Measurements from ENCODE around the gene S100A11. TPM values are rescaled to one million over a fixed set of nuclear protein-coding genes. Genes with fewer than 3 reads are reported as not detected.

Gene S100A11
- polyA plus RNA-seq, 1 of the 3 experiments (the other 2 are of a cell fraction), result 736 TPM

DNA sequence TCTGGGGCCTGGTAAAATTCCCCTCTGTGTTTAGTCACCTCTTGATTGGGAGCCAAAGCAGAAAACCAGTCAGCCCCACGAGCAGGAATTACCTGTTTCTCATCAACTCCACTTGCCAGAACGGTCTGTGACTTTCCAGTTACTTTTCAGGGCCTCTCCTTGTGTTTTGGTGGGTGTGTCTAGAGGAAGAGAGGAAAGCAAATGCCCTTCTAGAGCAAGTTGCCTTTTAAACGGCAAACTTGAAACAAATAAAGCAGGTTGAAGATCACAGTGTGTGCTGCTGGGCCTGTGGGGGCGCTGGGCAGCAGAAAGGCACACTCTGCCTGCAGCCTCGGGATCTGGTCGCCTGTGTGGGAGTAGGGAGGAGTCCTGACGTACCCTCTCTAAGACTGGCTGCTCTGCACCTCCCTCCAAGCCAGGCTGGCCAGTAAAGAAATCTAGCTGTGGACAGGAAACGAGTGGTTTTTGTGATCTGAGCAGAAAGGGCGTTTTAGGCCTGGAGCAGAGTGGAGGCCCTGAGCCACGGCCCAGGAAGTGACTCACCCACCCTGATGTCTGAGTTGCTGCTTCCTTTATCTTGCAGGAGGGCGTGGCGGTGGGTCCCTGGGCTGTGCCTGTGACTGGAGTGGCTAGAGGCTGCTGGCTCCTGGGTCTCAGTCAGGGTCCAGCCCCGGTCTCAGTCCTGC lies 11.1 kb upstream of the S100A11 start:
- peak; percentile 78 for DNase-seq
- CTCF ChIA-PET, result interaction anchor here (0.9 to 3.0 kb wide), 4 partner anchors 13 to 410 kb away, joined by 3 to 12 read pairs (median 3); no protein-coding TSS in a partner anchor

More for the DNA sequence above, 11.1 kb upstream of the S100A11 start:
- peak overlapping the region; percentile 27 to 55 for H3K4me3 ChIP-seq (ENCODE audit: low read depth in 2 of 2, low read length in 1 of 2)
- H3K27me3 ChIP-seq (ENCODE audit: insufficient read depth), result peaks cover 5% of the 10 kb centered on the region; the same call in 1 of the 2 replicates
- H3K27ac ChIP-seq (ENCODE audit: low read depth in 2 of 2, low read length in 1 of 2), result peak overlapping the region; percentile 90 to 97
- TF ChIP-seq MAX (IDR thresholded peaks at IDR 0.05; ENCODE audit: low read depth) (peak; percentile 73), CTCF (IDR thresholded peaks at IDR 0.05) (peak; percentile 67), POLR2AphosphoS5 (IDR thresholded peaks at IDR 0.05; ENCODE audit: low read depth, low read length) (peak; percentile 83), MEF2A (IDR thresholded peaks at IDR 0.05; ENCODE audit: borderline replicate concordance, low read depth) (no peak), NRF1 (IDR thresholded peaks at IDR 0.05; ENCODE audit: low read depth, low read length) (peak; percentile 9; the same call in 1 of the 2 replicates), TAF1 (IDR thresholded peaks at IDR 0.05; ENCODE audit: borderline replicate concordance, low read depth, low read length) (0 out of 2 replicates have a peak, but pooled peaks have one; percentile 43), GATA2 (CRISPR knock-in tag; IDR thresholded peaks at IDR 0.05) (0 out of 2 replicates have a peak, but pooled peaks have one; percentile 50), RFX5 (IDR thresholded peaks at IDR 0.05; ENCODE audit: low read length) (peak; percentile 72), FOSL2 (IDR thresholded peaks at IDR 0.05; ENCODE audit: borderline replicate concordance, low read depth) (peak; percentile 84; the same call in 1 of the 2 replicates), GABPA (IDR thresholded peaks at IDR 0.05; ENCODE audit: low read depth) (peak; percentile 62), SIN3A (IDR thresholded peaks at IDR 0.05; ENCODE audit: borderline replicate concordance, low read depth, low read length) (0 out of 2 replicates have a peak, but pooled peaks have one; percentile 29), RAD21 (IDR thresholded peaks at IDR 0.05; ENCODE audit: low read length) (no peak), ZBTB33 (IDR thresholded peaks at IDR 0.05; ENCODE audit: borderline replicate concordance, low read depth) (no peak; the same call in 1 of the 2 replicates), EP300 (IDR thresholded peaks at IDR 0.05; ENCODE audit: borderline replicate concordance in 1 of 2, low read depth in 1 of 2, low read length in 1 of 2) (peak; percentile 15 to 53; a peak in 2 of 4 replicates), FOXM1 (IDR thresholded peaks at IDR 0.05; ENCODE audit: low read depth) (no peak), ELF1 (IDR thresholded peaks at IDR 0.05) (peak; percentile 63), JUND (IDR thresholded peaks at IDR 0.05) (peak; percentile 89), FOXJ3 (CRISPR knock-in tag; IDR thresholded peaks at IDR 0.05) (no peak), MXI1 (IDR thresholded peaks at IDR 0.05; ENCODE audit: low read depth, low read length) (no peak), RXRA (IDR thresholded peaks at IDR 0.05; ENCODE audit: borderline replicate concordance, low read depth) (no peak), NFIC (IDR thresholded peaks at IDR 0.05; ENCODE audit: borderline replicate concordance) (peak; percentile 75), TCF12 (IDR thresholded peaks at IDR 0.05) (peak; percentile 76), EZH2phosphoT487 (IDR thresholded peaks at IDR 0.05; ENCODE audit: borderline replicate concordance, low read depth) (no peak)
- TF ChIP-seq, protein P1, sequence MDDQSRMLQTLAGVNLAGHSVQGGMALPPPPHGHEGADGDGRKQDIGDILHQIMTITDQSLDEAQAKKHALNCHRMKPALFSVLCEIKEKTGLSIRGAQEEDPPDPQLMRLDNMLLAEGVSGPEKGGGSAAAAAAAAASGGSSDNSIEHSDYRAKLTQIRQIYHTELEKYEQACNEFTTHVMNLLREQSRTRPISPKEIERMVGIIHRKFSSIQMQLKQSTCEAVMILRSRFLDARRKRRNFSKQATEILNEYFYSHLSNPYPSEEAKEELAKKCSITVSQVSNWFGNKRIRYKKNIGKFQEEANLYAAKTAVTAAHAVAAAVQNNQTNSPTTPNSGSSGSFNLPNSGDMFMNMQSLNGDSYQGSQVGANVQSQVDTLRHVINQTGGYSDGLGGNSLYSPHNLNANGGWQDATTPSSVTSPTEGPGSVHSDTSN (IDR thresholded peaks at IDR 0.05), result peak; percentile 80
- no peaks in the 10 kb centered on the region for H3K9me2 ChIP-seq
- H3K4me2 ChIP-seq, result peak overlapping the region; percentile 77
- H3K79me2 ChIP-seq (ENCODE audit: insufficient read depth), result no peaks in the 10 kb centered on the region
- H3K4me1 ChIP-seq (ENCODE audit: control insufficient read depth in 1 of 2, insufficient read depth in 2 of 2, low read depth in 1 of 2, low read length in 1 of 2), result peaks cover 11 to 12% of the 10 kb centered on the region in 2 experiments; a peak in 3 of 4 replicates
- POLR2A ChIA-PET, result no interaction called here
- H3K36me3 ChIP-seq (replicated peaks in 1 of 2; ENCODE audit: control insufficient read depth in 1 of 2, insufficient read depth in 2 of 2, low read length in 1 of 2), result no peaks in the 10 kb centered on the region
- H4K20me1 ChIP-seq (ENCODE audit: insufficient read depth), result no peaks in the 10 kb centered on the region
- 0% methylated on average over 9 of the region's 13 CpGs for WGBS (ENCODE audit: low lambda C conversion rate)
- H3K9me3 ChIP-seq, result no peaks in the 10 kb centered on the region
- peak overlapping the region; percentile 87 for H2AFZ ChIP-seq (ENCODE audit: low read depth)
- peak overlapping the region; percentile 85 for H3K9ac ChIP-seq
- peaks cover 24% of the 10 kb centered on the region for H3F3A ChIP-seq (replicated peaks; ENCODE audit: insufficient read depth)
